GM12878 (cell line): Measurements from ENCODE around the gene RGS5. TPM values are rescaled to one million over a fixed set of nuclear protein-coding genes. Genes with fewer than 3 reads are reported as not detected.

Source experiments
- ATAC-seq: fragments of 200-7000 bp; cut with Tn5 transposase; 3 replicates; pipeline ENCODE4 v1.9.1; 2020; ENCODE audit warnings: mild to moderate bottlenecking, moderate library complexity
- BruUV-seq: library from RNA; stranded (reverse); fragments of 400-500 nt; replicated peaks from 2 replicates; lab custom pipeline; 2021; lab: Mats Ljungman, UMichigan
- CTCF ChIA-PET: fragments of 300-600 bp; sonication (Branson Sonifier 250); formaldehyde crosslinking; extraction: SDS; loops from one replicate; lab custom pipeline; 2021; ENCODE audit warnings: inconsistent platforms; lab: Yijun Ruan, JAX
- POLR2A ChIA-PET: fragments of 350-600 bp; formaldehyde crosslinking; extraction: SDS; loops from one replicate; lab custom pipeline; 2021; ENCODE audit warnings: inconsistent platforms; lab: Charles Lee
- RAD21 ChIA-PET: fragments of 300-600 bp; sonication (Branson Sonifier 250); formaldehyde crosslinking; loops from one replicate; lab custom pipeline; 2023; ENCODE audit warnings: antibody characterized with exemption; ENCODE audit not compliant: unreplicated experiment; lab: Charles Lee
- SMC1A ChIA-PET: fragments of 300-600 bp; sonication (Branson Sonifier 250); formaldehyde crosslinking; loops from one replicate; lab custom pipeline; 2023; ENCODE audit not compliant: unreplicated experiment, uncharacterized antibody; lab: Charles Lee
- DNase-seq: peaks from one replicate; pipeline ENCODE4 v3.0.0-alpha.2; 2011; ENCODE audit warnings: low read depth, low spot score
- FAIRE-seq: peaks from 3 replicates; lab custom pipeline; 2011; peaks lifted over from hg19 to GRCh38; lab: Jason Lieb, UNC
- H2AFZ ChIP-seq: 2 replicates; pipeline ENCODE4 v1.6.0; 2011; ENCODE audit warnings: low read depth, low read length, control low read depth; ENCODE audit not compliant: control insufficient read depth
- H3K27ac ChIP-seq: 2 replicates; pipeline ENCODE4 v1.5.1; 2011; ENCODE audit warnings: control low read depth; ENCODE audit not compliant: control insufficient read depth, insufficient read depth
- H3K27me3 ChIP-seq, 2 experiments: replicated peaks in 1 of 2; 2 replicates each; pipeline versions ENCODE4 v1.6.0 to v1.6.1; 2011; ENCODE audit warnings: low read length in 1 of 2; ENCODE audit not compliant: control insufficient read depth in 2 of 2, insufficient read depth in 2 of 2
- H3K36me3 ChIP-seq, 2 experiments: 2 replicates each; pipeline ENCODE4 v1.5.1; 2011; ENCODE audit warnings: low read length in 1 of 2; ENCODE audit not compliant: control insufficient read depth in 2 of 2, insufficient read depth in 2 of 2
- H3K4me1 ChIP-seq: 2 replicates; pipeline ENCODE4 v1.6.1; 2011; ENCODE audit warnings: mild to moderate bottlenecking, low read length, moderate library complexity, mixed read lengths; ENCODE audit not compliant: control insufficient read depth, insufficient read depth
- H3K4me2 ChIP-seq: 2 replicates; pipeline ENCODE4 v1.6.0; 2011; ENCODE audit warnings: control low read depth; ENCODE audit not compliant: control insufficient read depth, insufficient read depth
- H3K4me3 ChIP-seq: fragments of 200-600 bp; sonication (generic); 2 replicates; pipeline ENCODE4 v1.5.1; 2016
- H3K79me2 ChIP-seq: 2 replicates; pipeline ENCODE4 v1.6.0; 2011; ENCODE audit warnings: low read length; ENCODE audit not compliant: control insufficient read depth, insufficient read depth
- H3K9ac ChIP-seq: 2 replicates; pipeline ENCODE4 v1.8.0; 2011; ENCODE audit warnings: low read length, control low read depth, mixed read lengths; ENCODE audit not compliant: control insufficient read depth, insufficient read depth
- H3K9me3 ChIP-seq: replicated peaks from 3 replicates; pipeline ENCODE4 v1.5.1; 2011; ENCODE audit warnings: mild to moderate bottlenecking, low read length; ENCODE audit not compliant: control insufficient read depth, insufficient read depth
- H4K20me1 ChIP-seq: 2 replicates; pipeline ENCODE4 v1.6.0; 2011; ENCODE audit not compliant: control insufficient read depth, insufficient read depth
- BHLHE40 ChIP-seq, 2 experiments: fragments of 450-650 bp in 1 of 2; IDR thresholded peaks; 2 replicates each; pipeline ENCODE4 v1.6.1; 2011 to 2017; ENCODE audit warnings: low read depth in 2 of 2, borderline replicate concordance in 1 of 2, improper control_type of control experiment in 1 of 2, low read length in 1 of 2, mild to moderate bottlenecking in 1 of 2
- CHD1 ChIP-seq: IDR thresholded peaks from 2 replicates; pipeline ENCODE4 v1.6.1; 2012; ENCODE audit warnings: low read depth, low read length, improper control_type of control experiment
- CREB1 ChIP-seq: IDR thresholded peaks from 2 replicates; pipeline ENCODE4 v1.6.1; 2012; ENCODE audit warnings: low read depth, mild to moderate bottlenecking, inconsistent platforms
- DPF2 ChIP-seq: fragments of 450-650 bp; IDR thresholded peaks from 2 replicates; pipeline ENCODE4 v1.6.1; 2017; ENCODE audit warnings: mild to moderate bottlenecking
- EED ChIP-seq: sonication (generic); IDR thresholded peaks from 2 replicates; pipeline ENCODE4 v1.6.1; 2016; ENCODE audit warnings: antibody characterized with exemption, low read depth
- ETV6 ChIP-seq, 2 experiments: fragments of 450-650 bp in 1 of 2; IDR thresholded peaks in 1 of 2; conservative IDR thresholded peaks in 1 of 2; 2 replicates each; pipeline ENCODE4 v1.6.1; 2014; ENCODE audit warnings: antibody characterized with exemption in 1 of 2, borderline replicate concordance in 1 of 2, low read depth in 1 of 2, mild to moderate bottlenecking in 1 of 2, moderate library complexity in 1 of 2
- FOXM1 ChIP-seq: IDR thresholded peaks from 2 replicates; pipeline ENCODE4 v1.6.1; 2012; ENCODE audit warnings: low read depth, mild to moderate bottlenecking, inconsistent platforms, low read length, moderate library complexity
- HDAC6 ChIP-seq: fragments of 200-600 bp; sonication (generic); IDR thresholded peaks from one replicate; pipeline ENCODE4 v1.8.0; 2017; ENCODE audit warnings: antibody characterized with exemption; ENCODE audit not compliant: unreplicated experiment
- KAT2A ChIP-seq: conservative IDR thresholded peaks from 2 replicates; pipeline ENCODE4 v1.6.1; 2011; ENCODE audit warnings: low read depth, low read length; ENCODE audit not compliant: control insufficient read depth
- NFIC ChIP-seq: IDR thresholded peaks from 2 replicates; pipeline ENCODE4 v1.6.1; 2012; ENCODE audit warnings: low read depth, mild to moderate bottlenecking, inconsistent platforms, low read length, moderate library complexity
- NR2C2 ChIP-seq: IDR thresholded peaks from 2 replicates; pipeline ENCODE4 v1.6.1; 2011; ENCODE audit warnings: borderline replicate concordance, low read depth; ENCODE audit not compliant: control insufficient read depth, insufficient read length
- NRF1 ChIP-seq: conservative IDR thresholded peaks from 2 replicates; pipeline ENCODE4 v1.6.1; 2011; ENCODE audit warnings: mild to moderate bottlenecking, low read depth, low read length, improper control_type of control experiment
- RAD21 ChIP-seq: IDR thresholded peaks from 2 replicates; pipeline ENCODE4 v1.6.1; 2011; ENCODE audit warnings: mild to moderate bottlenecking, low read depth, low read length, moderate library complexity; ENCODE audit not compliant: insufficient read depth
- RELA ChIP-seq: fragments of 450-650 bp; IDR thresholded peaks from 2 replicates; pipeline ENCODE4 v1.8.0; 2014; ENCODE audit warnings: borderline replicate concordance; ENCODE audit not compliant: partially characterized antibody
- SMARCA5 ChIP-seq: fragments of 450-650 bp; IDR thresholded peaks from 2 replicates; pipeline ENCODE4 v1.6.1; 2017; ENCODE audit warnings: mild to moderate bottlenecking
- STAT3 ChIP-seq: IDR thresholded peaks from 2 replicates; pipeline ENCODE4 v1.6.1; 2011; ENCODE audit warnings: low read depth, low read length, improper control_type of control experiment
- ZSCAN29 ChIP-seq: fragments of 450-650 bp; IDR thresholded peaks from 2 replicates; pipeline ENCODE4 v1.6.1; 2017; ENCODE audit warnings: mild to moderate bottlenecking, moderate library complexity
- WGBS: methylation state at CpG from one replicate; pipeline ENCODE4 v1.1.6; 2016; ENCODE audit warnings: low lambda C conversion rate; ENCODE audit not compliant: insufficient replicate concordance, insufficient coverage; ENCODE audit errors: missing lambda C conversion rate; 5-methylcytosine and 5-hydroxymethylcytosine counted together
- in situ Hi-C: fragments of 300-500 bp; cut with MboI; formaldehyde crosslinking; loops from 9 replicates; pipeline ENCODE4 v1.14.3; 2018; ENCODE audit warnings: mixed read lengths
- intact Hi-C: fragments of 100-400 bp; cut with micrococcal nuclease; formaldehyde crosslinking; loops from one replicate; pipeline ENCODE4 v1.14.2; 2022; ENCODE audit not compliant: unreplicated experiment
- polyA plus RNA-seq, 11 experiments: library from polyadenylated mRNA; depleted of rRNA in 4 of 11; unstranded in 6 of 11; stranded (reverse) in 5 of 11; fragments of >200 nt; fragmentation: Nextera tagmentation in 4 of 11; fragmentation: Illumina TruSeq in 1 of 11; extraction: Ambion mirVana in 4 of 11; extraction: Trizol in 1 of 11; gene quantifications; 1 replicate in 1 of 11; 2 replicates in 10 of 11; pipeline versions ENCODE4 v1.2.1 to v1.2.3, GENCODE V29; 2011 to 2016; ENCODE audit warnings: inconsistent platforms in 2 of 11, missing spikeins in 2 of 11, low read depth in 1 of 11
- total RNA-seq, 4 experiments: library from RNA; depleted of rRNA in 3 of 4; stranded (reverse); fragments of >200 nt in 3 of 4; fragmentation: Illumina TruSeq in 1 of 4; extraction: Trizol in 1 of 4; gene quantifications; 2 replicates each; pipeline versions ENCODE4 v1.2.1 to v1.2.3, GENCODE V29; 2013 to 2021
- TF ChIP-seq, protein P1 (sequence below): IDR thresholded peaks from 2 replicates; pipeline ENCODE4 v1.6.1; 2012; ENCODE audit warnings: mild to moderate bottlenecking, low read depth, low read length

The RGS5 gene
- total and polyA plus RNA-seq, 10 of the 15 experiments (the other 5 are each of a cell fraction or from before 2014, with no cell fraction given) = 0.63 to 7.4 (median 2.8) TPM

DNA sequence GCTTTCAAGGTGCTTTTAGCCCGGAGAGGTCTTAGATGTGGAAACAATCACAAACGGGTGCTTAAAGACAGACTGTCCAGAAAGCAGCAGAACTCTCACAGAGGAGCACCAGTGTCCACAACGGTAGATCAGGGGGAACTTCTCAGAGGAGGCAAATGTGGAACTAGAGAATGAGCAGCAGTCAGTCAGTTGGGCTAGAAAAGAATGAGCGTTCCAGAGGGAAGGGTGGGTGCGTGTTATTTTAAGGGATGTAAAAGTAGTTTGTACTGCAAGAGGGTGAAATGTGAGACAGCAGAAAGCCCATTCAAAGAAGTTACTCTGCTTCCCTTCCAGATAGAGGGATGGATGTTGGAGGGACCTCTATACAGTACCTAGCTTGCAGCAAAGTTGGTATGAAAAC lies 30.9 kb downstream of the RGS5 start:
- H3K79me2 ChIP-seq = no peaks in the 10 kb centered on the region
- ChIA-PET POLR2A (no interaction called here), SMC1A (no interaction called here), RAD21 (no interaction called here), CTCF (no interaction called here)
- H3K9me3 ChIP-seq = no peaks in the 10 kb centered on the region
- H3K4me2 ChIP-seq = no peak overlapping the region
- no peaks in the 10 kb centered on the region for H3K4me1 ChIP-seq
- in situ Hi-C loops (loop anchor here (10.0 kb wide), 1 partner anchor 317 kb away; no protein-coding TSS in a partner anchor), intact Hi-C loops (no loop called here)
- H3K9ac ChIP-seq = no peak overlapping the region
- no peak for FAIRE-seq
- H3K36me3 ChIP-seq = no peaks in the 10 kb centered on the region
- TF ChIP-seq EED (no peak), STAT3 (no peak), KAT2A (no peak), FOXM1 (no peak), DPF2 (no peak), NRF1 (no peak), RELA (no peak), ETV6 (conservative IDR thresholded peaks at IDR 0.05 in 1 of 2, IDR thresholded peaks at IDR 0.05 in 1 of 2; ENCODE audit: borderline replicate concordance in 1 of 2, low read depth in 1 of 2) (no peak), CREB1 (no peak), BHLHE40 (IDR thresholded peaks at IDR 0.05; ENCODE audit: borderline replicate concordance in 1 of 2, low read depth in 2 of 2, low read length in 1 of 2) (no peak), ZSCAN29 (no peak), SMARCA5 (no peak), NR2C2 (no peak), NFIC (no peak), RAD21 (no peak), CHD1 (no peak), HDAC6 (no peak)
- TF ChIP-seq, protein P1, sequence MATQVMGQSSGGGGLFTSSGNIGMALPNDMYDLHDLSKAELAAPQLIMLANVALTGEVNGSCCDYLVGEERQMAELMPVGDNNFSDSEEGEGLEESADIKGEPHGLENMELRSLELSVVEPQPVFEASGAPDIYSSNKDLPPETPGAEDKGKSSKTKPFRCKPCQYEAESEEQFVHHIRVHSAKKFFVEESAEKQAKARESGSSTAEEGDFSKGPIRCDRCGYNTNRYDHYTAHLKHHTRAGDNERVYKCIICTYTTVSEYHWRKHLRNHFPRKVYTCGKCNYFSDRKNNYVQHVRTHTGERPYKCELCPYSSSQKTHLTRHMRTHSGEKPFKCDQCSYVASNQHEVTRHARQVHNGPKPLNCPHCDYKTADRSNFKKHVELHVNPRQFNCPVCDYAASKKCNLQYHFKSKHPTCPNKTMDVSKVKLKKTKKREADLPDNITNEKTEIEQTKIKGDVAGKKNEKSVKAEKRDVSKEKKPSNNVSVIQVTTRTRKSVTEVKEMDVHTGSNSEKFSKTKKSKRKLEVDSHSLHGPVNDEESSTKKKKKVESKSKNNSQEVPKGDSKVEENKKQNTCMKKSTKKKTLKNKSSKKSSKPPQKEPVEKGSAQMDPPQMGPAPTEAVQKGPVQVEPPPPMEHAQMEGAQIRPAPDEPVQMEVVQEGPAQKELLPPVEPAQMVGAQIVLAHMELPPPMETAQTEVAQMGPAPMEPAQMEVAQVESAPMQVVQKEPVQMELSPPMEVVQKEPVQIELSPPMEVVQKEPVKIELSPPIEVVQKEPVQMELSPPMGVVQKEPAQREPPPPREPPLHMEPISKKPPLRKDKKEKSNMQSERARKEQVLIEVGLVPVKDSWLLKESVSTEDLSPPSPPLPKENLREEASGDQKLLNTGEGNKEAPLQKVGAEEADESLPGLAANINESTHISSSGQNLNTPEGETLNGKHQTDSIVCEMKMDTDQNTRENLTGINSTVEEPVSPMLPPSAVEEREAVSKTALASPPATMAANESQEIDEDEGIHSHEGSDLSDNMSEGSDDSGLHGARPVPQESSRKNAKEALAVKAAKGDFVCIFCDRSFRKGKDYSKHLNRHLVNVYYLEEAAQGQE = no peak
- WGBS = 45% methylated on average over 5 of the region's 5 CpGs
- H4K20me1 ChIP-seq = no peaks in the 10 kb centered on the region
- no TSS peak for BruUV-seq
- no peak overlapping the region for H3K4me3 ChIP-seq
- ATAC-seq = no peak
- no peak for DNase-seq
- no peak overlapping the region for H3K27ac ChIP-seq
- H3K27me3 ChIP-seq = no peaks in the 10 kb centered on the region
- H2AFZ ChIP-seq = no peak overlapping the region
